OCI-LY1 (cell line): ENCODE results near the gene FYB1.

Experiments used
- H2AFZ ChIP-seq: fragments of 200-600 bp; sonication (generic), shearing (Covaris generic); 2 replicates; pipeline ENCODE4 v1.6.0; 2014; ENCODE audit warnings: antibody characterized with exemption, mild to moderate bottlenecking, low read length
- H3F3A ChIP-seq: fragments of 200-600 bp; sonication (generic), shearing (Covaris generic); 2 replicates; pipeline ENCODE4 v1.6.0; 2014; ENCODE audit warnings: mild to moderate bottlenecking, antibody characterized with exemption, low read length, moderate library complexity; ENCODE audit not compliant: insufficient read depth
- H3K27ac ChIP-seq: fragments of 200-600 bp; sonication (generic); 2 replicates; pipeline ENCODE4 v1.5.1; 2014; ENCODE audit warnings: low read length, mixed run types, mild to moderate bottlenecking, low read depth; ENCODE audit not compliant: poor library complexity, severe bottlenecking
- H3K27me3 ChIP-seq: fragments of 200-600 bp; sonication (generic); 2 replicates; pipeline ENCODE4 v1.6.0; 2014; ENCODE audit warnings: antibody characterized with exemption, mild to moderate bottlenecking, low read length, moderate library complexity; ENCODE audit not compliant: insufficient read depth
- H3K36me3 ChIP-seq: fragments of 200-600 bp; sonication (generic); 2 replicates; pipeline ENCODE4 v1.6.1; 2014; ENCODE audit warnings: mild to moderate bottlenecking, antibody characterized with exemption, low read length, moderate library complexity, mixed read lengths; ENCODE audit not compliant: insufficient read depth
- H3K4me1 ChIP-seq: fragments of 200-600 bp; sonication (generic); 2 replicates; pipeline ENCODE4 v1.5.1; 2014; ENCODE audit warnings: mild to moderate bottlenecking, low read length, moderate library complexity; ENCODE audit not compliant: insufficient read depth, severe bottlenecking
- H3K4me2 ChIP-seq: fragments of 200-600 bp; sonication (generic), shearing (Covaris generic); 2 replicates; pipeline ENCODE4 v1.6.1; 2014; ENCODE audit warnings: low read length
- H3K4me3 ChIP-seq: fragments of 200-600 bp; sonication (generic); 2 replicates; pipeline ENCODE4 v1.5.1; 2014; ENCODE audit warnings: low read length, low read depth, mild to moderate bottlenecking, mixed read lengths; ENCODE audit not compliant: poor library complexity, severe bottlenecking
- H3K79me2 ChIP-seq: fragments of 200-600 bp; shearing (Covaris generic); 2 replicates; pipeline ENCODE4 v1.6.1; 2016; ENCODE audit warnings: mixed run types, low read length, mixed read lengths; ENCODE audit not compliant: insufficient read depth
- H3K9ac ChIP-seq: fragments of 200-600 bp; sonication (generic), shearing (Covaris generic); 2 replicates; pipeline ENCODE4 v1.6.1; 2014; ENCODE audit warnings: mild to moderate bottlenecking, low read length, mixed read lengths
- H3K9me2 ChIP-seq: fragments of 200-600 bp; sonication (generic), shearing (Covaris generic); 2 replicates; pipeline ENCODE4 v1.6.1; 2014; ENCODE audit warnings: low read depth, mild to moderate bottlenecking, low read length, mixed read lengths
- H3K9me3 ChIP-seq: fragments of 200-600 bp; shearing (Covaris generic); 2 replicates; pipeline ENCODE4 v1.6.1; 2014; ENCODE audit warnings: low read length, mixed read lengths
- H4K20me1 ChIP-seq: fragments of 200-600 bp; sonication (generic), shearing (Covaris generic); 2 replicates; pipeline ENCODE4 v1.6.0; 2016; ENCODE audit warnings: mild to moderate bottlenecking, low read length; ENCODE audit not compliant: insufficient read depth
- CTCF ChIP-seq: fragments of 200-600 bp; sonication (generic), shearing (Covaris generic); IDR thresholded peaks from 2 replicates; pipeline ENCODE4 v1.5.1; 2017; ENCODE audit warnings: mild to moderate bottlenecking, antibody characterized with exemption, low read length, moderate library complexity, mixed read lengths
- EZH2 ChIP-seq: fragments of 200-600 bp; sonication (generic), shearing (Covaris generic); IDR thresholded peaks from 2 replicates; pipeline ENCODE4 v1.8.0; 2017; ENCODE audit warnings: borderline replicate concordance, mixed run types, mild to moderate bottlenecking, antibody characterized with exemption, low read length, moderate library complexity, mixed read lengths

The FYB1 gene

GRCh38 chr5:39249069-39249468 lies 29.7 kb upstream of the FYB1 start:
- no peaks in the 10 kb centered on the region for H3K36me3 ChIP-seq
- no peaks in the 10 kb centered on the region for H3K4me1 ChIP-seq
- no peaks in the 10 kb centered on the region for H3F3A ChIP-seq
- H3K9ac ChIP-seq: no peak overlapping the region
- H3K27me3 ChIP-seq: no peaks in the 10 kb centered on the region
- H3K27ac ChIP-seq: no peak overlapping the region
- no peak overlapping the region for H3K4me3 ChIP-seq
- no peak overlapping the region for H2AFZ ChIP-seq
- no peaks in the 10 kb centered on the region for H3K9me3 ChIP-seq
- H3K79me2 ChIP-seq: no peaks in the 10 kb centered on the region
- H4K20me1 ChIP-seq: no peaks in the 10 kb centered on the region
- no peaks in the 10 kb centered on the region for H3K9me2 ChIP-seq
- TF ChIP-seq CTCF: no peak
- no peak for TF ChIP-seq EZH2
- no peak overlapping the region for H3K4me2 ChIP-seq

- no peaks in the 10 kb centered on the region for H3F3A ChIP-seq
- no peaks in the 10 kb centered on the region for H4K20me1 ChIP-seq
- H3K9me2 ChIP-seq: no peaks in the 10 kb centered on the region
- TF ChIP-seq CTCF (no peak), EZH2 (no peak)
- H3K4me3 ChIP-seq: no peak overlapping the region
- H3K9ac ChIP-seq: no peak overlapping the region
- no peak overlapping the region for H3K27ac ChIP-seq
- no peaks in the 10 kb centered on the region for H3K79me2 ChIP-seq
- H3K4me2 ChIP-seq: no peak overlapping the region
- no peaks in the 10 kb centered on the region for H3K9me3 ChIP-seq
- no peaks in the 10 kb centered on the region for H3K36me3 ChIP-seq
- no peak overlapping the region for H2AFZ ChIP-seq
- H3K27me3 ChIP-seq: no peaks in the 10 kb centered on the region
- H3K4me1 ChIP-seq: no peaks in the 10 kb centered on the region
Measured at GRCh38 chr5:39240750-39241149, 21.4 kb upstream of the FYB1 start.

GRCh38 chr5:39238366-39239105 lies 19.2 kb upstream of the FYB1 start:
- no peak overlapping the region for H2AFZ ChIP-seq
- H3K36me3 ChIP-seq: no peaks in the 10 kb centered on the region

More at GRCh38 chr5:39238366-39239105, 19.2 kb upstream of the FYB1 start:
- H3K27me3 ChIP-seq: no peaks in the 10 kb centered on the region
- H3K9me3 ChIP-seq: no peaks in the 10 kb centered on the region
- no peak overlapping the region for H3K27ac ChIP-seq
- no peaks in the 10 kb centered on the region for H3F3A ChIP-seq
- TF ChIP-seq CTCF (no peak), EZH2 (no peak)
- H3K4me3 ChIP-seq: no peak overlapping the region
- no peaks in the 10 kb centered on the region for H4K20me1 ChIP-seq
- no peaks in the 10 kb centered on the region for H3K4me1 ChIP-seq
- H3K79me2 ChIP-seq: no peaks in the 10 kb centered on the region
- H3K4me2 ChIP-seq: no peak overlapping the region
- no peaks in the 10 kb centered on the region for H3K9me2 ChIP-seq
- no peak overlapping the region for H3K9ac ChIP-seq
